ENCODE measurements around the gene PKD2.

- TF ChIP-seq, protein P1, sequence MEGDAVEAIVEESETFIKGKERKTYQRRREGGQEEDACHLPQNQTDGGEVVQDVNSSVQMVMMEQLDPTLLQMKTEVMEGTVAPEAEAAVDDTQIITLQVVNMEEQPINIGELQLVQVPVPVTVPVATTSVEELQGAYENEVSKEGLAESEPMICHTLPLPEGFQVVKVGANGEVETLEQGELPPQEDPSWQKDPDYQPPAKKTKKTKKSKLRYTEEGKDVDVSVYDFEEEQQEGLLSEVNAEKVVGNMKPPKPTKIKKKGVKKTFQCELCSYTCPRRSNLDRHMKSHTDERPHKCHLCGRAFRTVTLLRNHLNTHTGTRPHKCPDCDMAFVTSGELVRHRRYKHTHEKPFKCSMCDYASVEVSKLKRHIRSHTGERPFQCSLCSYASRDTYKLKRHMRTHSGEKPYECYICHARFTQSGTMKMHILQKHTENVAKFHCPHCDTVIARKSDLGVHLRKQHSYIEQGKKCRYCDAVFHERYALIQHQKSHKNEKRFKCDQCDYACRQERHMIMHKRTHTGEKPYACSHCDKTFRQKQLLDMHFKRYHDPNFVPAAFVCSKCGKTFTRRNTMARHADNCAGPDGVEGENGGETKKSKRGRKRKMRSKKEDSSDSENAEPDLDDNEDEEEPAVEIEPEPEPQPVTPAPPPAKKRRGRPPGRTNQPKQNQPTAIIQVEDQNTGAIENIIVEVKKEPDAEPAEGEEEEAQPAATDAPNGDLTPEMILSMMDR (IDR thresholded peaks at IDR 0.05), result peak; percentile 33 to 51 (median 36)
- TF ChIP-seq POLR2A (IDR thresholded peaks at IDR 0.05; ENCODE audit: low read depth) (no peak), POLR2AphosphoS5 (IDR thresholded peaks at IDR 0.05) (no peak), EP300 (IDR thresholded peaks at IDR 0.05) (no peak)
Measured at GRCh38 chr4:87985097-87985886, 22.1 kb upstream of the PKD2 start.
